Measurements from ENCODE around the gene SYNRG. TPM values are rescaled to one million over a fixed set of nuclear protein-coding genes. Genes with fewer than 3 reads are reported as not detected.
A peak's percentile ranks its signal among the peaks of the same experiment; 100 is the strongest.

Gene SYNRG
- total and polyA plus RNA-seq, 8 donors = 7.4 to 26.0 (median 17.0) TPM

DNA sequence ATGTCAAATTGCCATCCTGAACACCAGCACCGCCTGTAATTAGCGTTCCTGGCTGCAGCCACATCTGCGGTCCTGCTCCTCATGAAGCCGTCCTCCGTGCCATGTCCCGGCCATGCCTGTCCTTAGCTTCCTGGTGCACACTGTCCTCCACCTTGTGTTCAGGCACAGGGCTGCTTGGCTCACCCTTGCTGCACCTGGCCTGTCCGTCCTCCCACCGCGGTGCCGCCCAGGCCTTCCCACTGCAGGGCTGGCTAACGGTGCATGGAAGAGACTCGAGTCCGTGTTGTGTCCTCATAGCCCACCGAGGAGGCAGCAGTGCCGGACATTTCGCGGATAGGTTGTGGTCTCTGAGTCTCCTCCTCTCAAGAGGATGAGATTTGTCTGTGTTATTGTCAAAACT lies 99.2 kb downstream of the SYNRG start:
- ATAC-seq (no peak), FAIRE-seq (no peak), DNase-seq (no peak)
- Histone ChIP-seq H3K27ac (no peak overlapping the region), H3K9me3 (no peaks in the 10 kb centered on the region), H3K27me3 (no peaks in the 10 kb centered on the region), H3K4me3 (no peak overlapping the region), H3K4me1 (no peaks in the 10 kb centered on the region), H3K36me3 (peaks cover 0 to 6% (median 0%) of the 10 kb centered on the region in 3 donors)
- 93 to 94% methylated on average over 17 of the region's 17 CpGs for WGBS, 2 donors
- intact Hi-C loops (cut with DNase I) = no loop called here
- TF ChIP-seq, protein P1, sequence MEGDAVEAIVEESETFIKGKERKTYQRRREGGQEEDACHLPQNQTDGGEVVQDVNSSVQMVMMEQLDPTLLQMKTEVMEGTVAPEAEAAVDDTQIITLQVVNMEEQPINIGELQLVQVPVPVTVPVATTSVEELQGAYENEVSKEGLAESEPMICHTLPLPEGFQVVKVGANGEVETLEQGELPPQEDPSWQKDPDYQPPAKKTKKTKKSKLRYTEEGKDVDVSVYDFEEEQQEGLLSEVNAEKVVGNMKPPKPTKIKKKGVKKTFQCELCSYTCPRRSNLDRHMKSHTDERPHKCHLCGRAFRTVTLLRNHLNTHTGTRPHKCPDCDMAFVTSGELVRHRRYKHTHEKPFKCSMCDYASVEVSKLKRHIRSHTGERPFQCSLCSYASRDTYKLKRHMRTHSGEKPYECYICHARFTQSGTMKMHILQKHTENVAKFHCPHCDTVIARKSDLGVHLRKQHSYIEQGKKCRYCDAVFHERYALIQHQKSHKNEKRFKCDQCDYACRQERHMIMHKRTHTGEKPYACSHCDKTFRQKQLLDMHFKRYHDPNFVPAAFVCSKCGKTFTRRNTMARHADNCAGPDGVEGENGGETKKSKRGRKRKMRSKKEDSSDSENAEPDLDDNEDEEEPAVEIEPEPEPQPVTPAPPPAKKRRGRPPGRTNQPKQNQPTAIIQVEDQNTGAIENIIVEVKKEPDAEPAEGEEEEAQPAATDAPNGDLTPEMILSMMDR (IDR thresholded peaks at IDR 0.05) = no peak

DNA sequence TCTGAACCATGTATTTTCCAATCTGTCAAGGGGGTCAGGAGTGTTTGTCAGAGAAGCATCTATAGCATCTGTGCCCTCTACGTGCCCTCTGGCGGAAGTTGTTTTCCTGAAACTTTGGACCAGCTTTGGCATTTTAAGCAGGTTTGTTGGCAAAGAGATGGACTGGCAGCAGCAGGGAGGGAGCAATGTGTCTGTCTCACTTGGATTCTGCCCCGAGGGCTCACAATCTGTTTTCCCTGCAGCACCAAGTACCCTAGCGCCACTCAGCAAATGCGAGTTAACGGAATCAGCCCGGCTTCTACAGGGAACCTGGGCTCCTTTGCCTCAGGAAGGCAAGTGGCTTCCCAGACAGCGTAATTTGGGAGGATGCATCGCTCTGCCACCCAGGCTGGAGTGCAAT lies 102.1 kb downstream of the SYNRG start:
- no peak overlapping the region for H3K4me3 ChIP-seq
- ATAC-seq (no peak), DNase-seq (no peak), FAIRE-seq (no peak)
- no peaks in the 10 kb centered on the region for H3K9me3 ChIP-seq
- intact Hi-C loops (cut with DNase I) = no loop called here
- no peaks in the 10 kb centered on the region for H3K27me3 ChIP-seq
- H3K27ac ChIP-seq = no peak overlapping the region
- TF ChIP-seq, protein P1 (IDR thresholded peaks at IDR 0.05) = no peak
- H3K4me1 ChIP-seq = no peaks in the 10 kb centered on the region
- H3K36me3 ChIP-seq = peaks cover 0 to under 1% (median 0%) of the 10 kb centered on the region in 3 donors
- WGBS, 2 donors = 93 to 95% methylated on average over 9 of the region's 9 CpGs

DNA sequence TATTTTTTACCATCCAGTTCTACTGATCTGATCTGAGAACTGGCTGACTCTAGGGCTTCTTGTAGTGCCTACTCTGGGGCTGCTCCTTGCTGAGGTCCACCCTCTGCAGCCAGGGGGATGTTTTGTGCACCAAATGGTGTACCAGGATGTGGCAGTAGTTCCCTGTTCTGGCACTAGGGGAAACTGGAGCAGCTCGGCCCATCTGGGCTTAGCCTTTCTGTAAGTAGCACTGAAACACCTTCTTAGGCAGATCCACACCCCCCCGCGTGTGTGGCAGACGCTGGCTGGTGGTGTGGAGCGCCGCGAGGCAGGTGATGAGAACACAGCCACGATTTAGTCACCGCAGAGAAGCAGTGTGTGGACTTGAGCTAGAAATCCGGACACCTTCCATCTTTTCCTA lies 102.5 kb downstream of the SYNRG start:
- peaks cover 0 to 2% (median 0%) of the 10 kb centered on the region in 3 donors for H3K4me1 ChIP-seq
- no peaks in the 10 kb centered on the region for H3K36me3 ChIP-seq
- ATAC-seq (peak; percentile 16 to 71 (median 28)), FAIRE-seq (no peak), DNase-seq (no peak)
- intact Hi-C loops (cut with DNase I) = no loop called here
- WGBS, 2 donors = 68 to 73% methylated on average over 10 of the region's 10 CpGs
- no peaks in the 10 kb centered on the region for H3K27me3 ChIP-seq
- TF ChIP-seq, protein P1 (IDR thresholded peaks at IDR 0.05) = peak in 2 of 4 donors; percentile 9 to 28
- H3K9me3 ChIP-seq = no peaks in the 10 kb centered on the region
- no peak overlapping the region for H3K27ac ChIP-seq
- H3K4me3 ChIP-seq = no peak overlapping the region

DNA sequence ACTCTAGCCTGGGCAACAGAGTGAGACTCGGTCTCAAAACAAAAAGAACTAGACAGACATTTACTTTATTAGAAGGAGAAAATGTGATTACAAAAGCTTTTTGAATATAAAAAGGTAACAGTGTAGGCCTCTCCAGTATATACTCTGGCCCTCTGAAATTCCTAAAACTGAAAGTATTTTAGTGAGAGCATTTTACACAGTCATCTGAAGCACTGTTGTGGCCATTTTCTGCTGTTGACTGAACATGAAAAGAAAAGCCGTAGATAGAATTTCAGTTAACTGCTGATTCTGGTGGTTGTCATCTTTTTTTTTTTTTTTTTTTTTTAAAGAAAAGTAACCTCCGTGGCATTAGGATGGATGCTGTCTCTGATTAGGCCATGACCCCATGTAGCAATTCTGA lies 103.9 kb downstream of the SYNRG start:
- peaks cover 0 to 9% (median 4%) of the 10 kb centered on the region in 3 donors for H3K4me1 ChIP-seq
- no peaks in the 10 kb centered on the region for H3K9me3 ChIP-seq
- H3K4me3 ChIP-seq = no peak overlapping the region
- H3K36me3 ChIP-seq = no peaks in the 10 kb centered on the region
- DNase-seq (no peak), ATAC-seq (no peak), FAIRE-seq (no peak)
- H3K27me3 ChIP-seq = no peaks in the 10 kb centered on the region
- TF ChIP-seq, protein P1 (IDR thresholded peaks at IDR 0.05) = no peak
- 87 to 88% methylated on average over 3 of the region's 3 CpGs for WGBS, 2 donors
- intact Hi-C loops (cut with DNase I) = no loop called here
- H3K27ac ChIP-seq = no peak overlapping the region

DNA sequence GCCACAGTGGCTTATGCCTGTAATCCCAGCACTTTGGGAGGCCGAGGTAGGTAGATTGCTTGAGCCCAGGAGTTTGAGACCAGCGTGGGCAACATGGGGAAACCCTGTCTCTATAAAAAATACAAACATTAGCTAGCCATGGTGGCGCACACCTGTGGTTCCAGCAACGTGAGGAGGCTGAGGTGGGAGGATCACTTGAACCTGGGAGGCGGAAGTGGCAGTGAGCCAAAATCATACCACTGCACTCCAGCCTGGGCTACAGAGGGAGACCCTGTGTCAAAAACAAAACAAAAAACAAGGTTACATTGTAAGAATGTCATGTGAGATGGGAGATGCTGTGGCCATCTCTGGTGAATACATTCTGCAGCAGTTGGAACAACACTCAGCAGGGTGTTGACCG lies 106.1 kb downstream of the SYNRG start:
- ATAC-seq (no peak), FAIRE-seq (no peak), DNase-seq (no peak)
- no peaks in the 10 kb centered on the region for H3K9me3 ChIP-seq
- H3K4me3 ChIP-seq = no peak overlapping the region
- H3K4me1 ChIP-seq = peaks cover 0 to 9% (median 5%) of the 10 kb centered on the region in 3 donors
- no peaks in the 10 kb centered on the region for H3K27me3 ChIP-seq
- 95% methylated on average over 6 of the region's 6 CpGs for WGBS, 2 donors
- H3K27ac ChIP-seq = no peak overlapping the region
- intact Hi-C loops (cut with DNase I) = no loop called here
- H3K36me3 ChIP-seq = no peaks in the 10 kb centered on the region
- TF ChIP-seq, protein P1 (IDR thresholded peaks at IDR 0.05) = no peak
